GM11168 (cell line): ENCODE data around the gene STARD3.

Experiments used
- in situ Hi-C: fragments of 300-500 bp; cut with MboI; formaldehyde crosslinking; loops from one replicate; pipeline ENCODE4 v1.12.0; 2022; ENCODE audit warnings: low sequenced_read_pairs; ENCODE audit not compliant: unreplicated experiment

The STARD3 gene

GRCh38 chr17:39653662-39654331, 16.9 kb downstream of the STARD3 start:
- in situ Hi-C loops: no loop called here

DNA sequence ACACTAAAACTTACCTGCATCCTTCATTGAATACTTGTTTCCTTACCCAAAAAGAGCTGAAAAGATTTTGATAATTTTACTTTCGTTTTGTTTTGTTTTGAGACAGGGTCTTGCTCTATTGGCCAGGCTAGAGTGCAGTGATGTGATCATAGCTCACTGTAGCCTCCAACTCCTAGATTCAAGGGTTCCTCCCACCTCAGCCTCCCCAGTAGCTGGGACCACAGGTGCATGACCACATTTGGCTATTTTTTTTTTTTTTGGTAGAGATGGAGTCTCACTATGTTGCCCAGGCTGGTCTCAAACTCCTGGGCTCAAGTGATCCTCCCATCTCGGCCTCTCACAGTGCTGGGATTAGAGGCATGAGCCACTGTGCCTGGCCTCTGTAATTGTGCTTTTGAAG, 18.2 kb downstream of the STARD3 start:
- in situ Hi-C loops: no loop called here

- in situ Hi-C loops: no loop called here
These were observed 21.4 kb downstream of the STARD3 start for GRCh38 chr17:39658346-39658745.

GRCh38 chr17:39658760-39659159, 21.8 kb downstream of the STARD3 start:
- in situ Hi-C loops: no loop called here

GRCh38 chr17:39659279-39660010, 22.5 kb downstream of the STARD3 start:
- in situ Hi-C loops: no loop called here

DNA sequence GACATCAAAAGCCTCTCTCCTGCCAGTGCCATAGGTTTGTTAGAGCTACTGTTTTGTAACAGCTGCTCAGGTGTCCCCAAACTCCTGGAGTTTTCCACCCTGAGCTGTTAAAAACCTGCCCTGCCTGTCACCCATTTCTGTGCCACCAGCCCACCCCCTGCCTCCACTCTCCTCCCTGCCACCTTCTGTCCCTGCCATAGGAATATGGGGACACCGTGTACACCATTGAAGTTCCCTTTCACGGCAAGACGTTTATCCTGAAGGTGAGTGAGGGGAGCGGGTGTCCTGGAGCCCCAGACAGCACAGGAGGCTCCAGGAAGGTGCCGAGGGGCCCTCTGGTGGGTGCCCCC, 23.0 kb downstream of the STARD3 start:
- in situ Hi-C loops: no loop called here

- in situ Hi-C loops: no loop called here
These were observed 23.7 kb downstream of the STARD3 start for GRCh38 chr17:39660397-39661385.

- in situ Hi-C loops: no loop called here
These were observed 25.0 kb downstream of the STARD3 start for GRCh38 chr17:39661744-39662541.

GRCh38 chr17:39662551-39663339, 25.8 kb downstream of the STARD3 start:
- in situ Hi-C loops: no loop called here

- in situ Hi-C loops: no loop called here
These were observed 26.4 kb downstream of the STARD3 start for GRCh38 chr17:39663340-39663687.

DNA sequence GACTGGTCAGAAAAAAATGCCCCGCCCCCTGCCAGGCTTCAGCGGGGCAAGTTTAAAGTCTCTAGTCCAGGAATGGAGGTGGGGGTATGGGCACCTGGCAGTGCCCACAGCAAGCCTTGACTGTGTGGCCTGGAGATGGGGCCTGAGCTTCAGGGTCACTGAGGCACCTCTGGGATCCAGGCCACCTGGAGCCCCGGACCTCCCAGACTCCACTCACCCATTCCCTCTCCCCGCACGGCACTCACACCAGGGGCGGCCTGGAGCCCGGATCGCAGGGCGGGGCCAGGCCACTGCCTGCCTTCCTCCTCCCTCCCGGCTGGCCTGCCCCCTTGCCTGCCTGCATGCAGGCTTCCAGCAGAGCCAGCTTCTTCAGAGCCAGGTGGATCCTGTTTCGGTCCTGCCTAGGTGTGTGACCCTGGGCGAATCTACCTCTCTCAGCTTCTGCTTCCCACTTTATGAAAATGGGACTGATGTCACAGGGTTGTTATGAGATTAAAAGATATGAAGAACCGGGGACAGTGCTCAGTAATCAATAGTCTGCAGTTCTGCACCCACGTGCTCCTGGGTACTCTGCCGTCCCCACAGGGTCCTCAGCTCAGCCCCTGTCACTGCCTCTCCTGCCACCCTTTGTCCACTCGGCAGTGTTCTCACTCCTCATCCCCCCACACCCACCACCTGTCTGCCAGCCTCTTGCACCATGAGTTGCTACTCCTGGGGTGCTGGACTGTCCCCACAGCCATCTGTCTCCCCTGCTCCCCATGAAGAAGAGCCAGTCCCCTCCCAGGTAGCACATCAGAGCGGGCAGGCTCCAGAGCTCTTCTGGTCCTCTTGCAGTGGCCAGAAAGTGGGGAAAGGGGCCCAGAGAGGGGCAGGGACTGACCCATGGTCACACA, 27.0 kb downstream of the STARD3 start:
- in situ Hi-C loops: no loop called here

- in situ Hi-C loops: no loop called here
These were observed 27.9 kb downstream of the STARD3 start, which contains the start of gene TCAP for GRCh38 chr17:39664581-39665561. TCAP (plus strand) TSS chr17:39665349; CDS start chr17:39665360, 11 bp downstream.

DNA sequence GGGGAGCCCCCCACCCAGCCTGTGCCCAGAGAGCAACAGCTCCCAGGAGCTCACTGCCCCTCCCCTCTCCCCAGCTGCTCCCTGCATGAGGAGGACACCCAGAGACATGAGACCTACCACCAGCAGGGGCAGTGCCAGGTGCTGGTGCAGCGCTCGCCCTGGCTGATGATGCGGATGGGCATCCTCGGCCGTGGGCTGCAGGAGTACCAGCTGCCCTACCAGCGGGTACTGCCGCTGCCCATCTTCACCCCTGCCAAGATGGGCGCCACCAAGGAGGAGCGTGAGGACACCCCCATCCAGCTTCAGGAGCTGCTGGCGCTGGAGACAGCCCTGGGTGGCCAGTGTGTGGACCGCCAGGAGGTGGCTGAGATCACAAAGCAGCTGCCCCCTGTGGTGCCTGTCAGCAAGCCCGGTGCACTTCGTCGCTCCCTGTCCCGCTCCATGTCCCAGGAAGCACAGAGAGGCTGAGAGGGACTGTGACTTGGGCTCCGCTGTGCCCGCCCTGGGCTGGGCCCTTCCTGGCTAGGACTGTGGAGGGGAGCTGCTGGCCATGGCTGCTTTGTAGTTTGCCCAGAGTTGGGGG, 28.8 kb downstream of the STARD3 start:
- in situ Hi-C loops: no loop called here

GRCh38 chr17:39666231-39666600, 29.3 kb downstream of the STARD3 start:
- in situ Hi-C loops: no loop called here

GRCh38 chr17:39666601-39667261, 29.8 kb downstream of the STARD3 start:
- in situ Hi-C loops: no loop called here

DNA sequence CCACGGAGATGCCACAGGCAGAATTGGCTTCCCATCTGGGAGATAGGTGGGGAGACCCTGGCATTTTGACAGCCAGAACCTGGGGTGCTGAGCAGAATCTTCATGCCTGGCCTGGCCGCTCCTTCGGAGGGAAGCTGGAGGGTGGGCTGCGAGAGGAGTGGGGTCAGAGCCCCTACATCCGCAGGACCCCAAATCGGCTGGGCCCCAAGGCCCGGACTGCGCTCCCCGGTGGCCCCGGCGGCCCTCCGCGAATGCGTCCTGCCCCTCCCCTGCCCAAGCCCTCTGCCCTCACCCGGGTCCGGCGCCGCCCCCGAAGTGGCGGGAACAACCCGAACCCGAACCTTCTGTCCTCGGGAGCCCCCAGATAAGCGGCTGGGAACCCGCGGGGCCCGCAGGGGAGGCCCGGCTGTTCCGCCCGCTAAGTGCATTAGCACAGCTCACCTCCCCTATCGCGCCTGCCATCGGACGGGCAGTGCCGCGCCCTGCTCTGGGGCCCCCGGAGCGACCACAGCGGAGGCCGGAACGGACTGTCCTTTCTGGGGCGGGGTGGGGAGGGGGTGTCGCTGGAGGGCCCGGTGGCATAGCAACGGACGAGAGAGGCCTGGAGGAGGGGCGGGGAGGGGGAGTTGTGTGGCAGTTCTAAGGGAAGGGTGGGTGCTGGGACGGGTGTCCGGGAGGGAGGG, 30.5 kb downstream of the STARD3 start:
- in situ Hi-C loops: no loop called here
